Neural crest cell (in vitro differentiated cells): Measurements from ENCODE around the gene GRIN2A. TPM values are rescaled to one million over a fixed set of nuclear protein-coding genes. Genes with fewer than 3 reads are reported as not detected.

Experiments
- DNase-seq: peaks from one replicate; pipeline ENCODE4 v3.0.0; 2021; ENCODE audit warnings: low read depth, mixed read lengths, low spot score
- H3K27ac Mint-ChIP-seq: one replicate; pipeline ENCODE4 v1.8.0; 2021; ENCODE audit warnings: mild to moderate bottlenecking, mixed read lengths; ENCODE audit not compliant: unreplicated experiment
- H3K27me3 Mint-ChIP-seq: 2 replicates; pipeline ENCODE4 v1.8.0; 2021; ENCODE audit warnings: low read depth, mild to moderate bottlenecking, mixed read lengths
- H3K36me3 Mint-ChIP-seq: 2 replicates; pipeline ENCODE4 v1.8.0; 2021; ENCODE audit warnings: low read depth, mild to moderate bottlenecking, mixed read lengths
- H3K4me1 Mint-ChIP-seq: 2 replicates; pipeline ENCODE4 v1.8.0; 2021; ENCODE audit warnings: mixed read lengths
- H3K4me3 Mint-ChIP-seq: one replicate; pipeline ENCODE4 v1.8.0; 2021; ENCODE audit warnings: mild to moderate bottlenecking, mixed read lengths
- H3K9me3 Mint-ChIP-seq: 2 replicates; pipeline ENCODE4 v1.8.0; 2021; ENCODE audit warnings: mixed read lengths
- CTCF ChIP-seq: fragments of 200-600 bp; sonication (generic); conservative IDR thresholded peaks from 2 replicates; pipeline ENCODE4 v1.5.0; 2021; ENCODE audit warnings: antibody characterized with exemption, mild to moderate bottlenecking
- total RNA-seq: library from RNA; stranded (reverse); gene quantifications from 2 replicates; pipeline ENCODE4 v1.2.1, GENCODE V29; 2021

Gene GRIN2A
- total RNA-seq, 1 donor from 2014 or later, result 0.09 TPM

DNA sequence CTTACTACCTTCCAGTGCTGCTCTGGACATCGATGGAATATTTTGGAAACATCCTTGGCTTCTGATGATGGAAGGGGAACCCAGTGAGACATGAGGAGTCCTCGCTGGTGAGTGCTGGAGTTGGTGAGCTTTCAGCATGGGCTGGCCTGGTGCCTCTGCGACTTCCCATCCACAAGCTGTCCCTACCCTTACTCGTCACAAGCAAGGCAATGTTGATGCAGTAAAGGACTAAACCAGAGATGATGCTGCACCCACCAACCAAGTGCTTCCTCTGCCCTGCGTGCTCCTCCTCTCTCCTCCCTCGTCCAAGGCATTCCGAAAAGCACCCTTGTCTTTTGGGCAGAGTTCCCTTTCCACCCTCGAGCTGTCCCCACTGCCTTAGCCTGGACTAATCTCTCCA is 154.7 kb downstream of the GRIN2A start:
- DNase-seq, result no peak
- TF ChIP-seq CTCF, result no peak
- Mint-ChIP-seq H3K9me3 (no peaks in the 10 kb centered on the region), H3K36me3 (no peaks in the 10 kb centered on the region), H3K4me1 (no peaks in the 10 kb centered on the region), H3K4me3 (no peak overlapping the region), H3K27ac (no peak overlapping the region), H3K27me3 (peaks cover 18% of the 10 kb centered on the region)

GRCh38 chr16:10026593-10026992 is 155.6 kb downstream of the GRIN2A start:
- no peak overlapping the region for H3K4me3 Mint-ChIP-seq
- no peaks in the 10 kb centered on the region for H3K9me3 Mint-ChIP-seq
- TF ChIP-seq CTCF, result no peak
- no peak for DNase-seq
- H3K4me1 Mint-ChIP-seq, result no peaks in the 10 kb centered on the region
- no peak overlapping the region for H3K27ac Mint-ChIP-seq
- H3K27me3 Mint-ChIP-seq, result peaks cover 14% of the 10 kb centered on the region
- no peaks in the 10 kb centered on the region for H3K36me3 Mint-ChIP-seq

DNA sequence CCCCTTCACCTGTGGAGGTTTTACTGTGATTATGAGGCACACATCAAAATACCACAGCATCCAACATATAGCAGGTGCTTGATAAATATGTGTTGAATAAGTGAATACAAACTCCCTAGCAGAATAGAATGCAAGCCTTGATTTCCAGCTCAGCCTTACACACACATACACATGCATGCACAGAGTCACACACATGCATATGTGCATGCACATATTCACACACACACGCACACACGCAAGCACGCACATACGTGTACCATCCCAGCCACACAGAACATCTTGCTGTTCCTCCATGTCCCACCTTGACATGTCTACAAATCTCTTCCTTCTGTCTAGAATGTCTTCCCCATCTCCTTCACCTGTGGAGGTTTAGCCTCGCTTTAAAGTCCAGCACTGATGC is 160.1 kb downstream of the GRIN2A start:
- Mint-ChIP-seq H3K4me3 (no peak overlapping the region), H3K27me3 (peaks cover 14% of the 10 kb centered on the region), H3K27ac (no peak overlapping the region), H3K36me3 (no peaks in the 10 kb centered on the region), H3K4me1 (no peaks in the 10 kb centered on the region), H3K9me3 (no peaks in the 10 kb centered on the region)
- TF ChIP-seq CTCF, result no peak
- DNase-seq, result no peak

DNA sequence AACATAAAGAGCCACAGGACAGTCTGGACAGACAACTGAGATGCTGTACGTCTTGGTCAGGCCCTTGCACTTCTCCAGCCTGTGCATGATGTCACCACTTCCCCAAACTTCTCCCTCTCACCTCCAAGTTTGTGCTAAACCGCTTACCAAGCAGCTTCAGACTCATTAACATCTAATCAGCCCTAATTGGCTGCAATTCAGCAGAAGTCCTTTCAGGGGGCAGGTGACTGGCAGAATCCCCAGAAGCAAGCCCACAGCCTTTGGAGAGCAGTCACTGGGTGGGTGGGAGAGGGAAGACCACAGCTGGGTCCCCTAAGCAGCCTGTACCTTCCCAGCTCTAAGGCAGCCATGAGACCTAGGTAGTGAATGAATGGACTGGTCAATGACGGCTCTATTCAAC is 161.4 kb downstream of the GRIN2A start:
- H3K4me3 Mint-ChIP-seq, result no peak overlapping the region
- no peaks in the 10 kb centered on the region for H3K9me3 Mint-ChIP-seq
- H3K4me1 Mint-ChIP-seq, result no peaks in the 10 kb centered on the region
- no peak for TF ChIP-seq CTCF
- H3K36me3 Mint-ChIP-seq, result no peaks in the 10 kb centered on the region
- peaks cover 14% of the 10 kb centered on the region for H3K27me3 Mint-ChIP-seq
- no peak for DNase-seq
- no peak overlapping the region for H3K27ac Mint-ChIP-seq

GRCh38 chr16:10016752-10017151 is 165.5 kb downstream of the GRIN2A start:
- H3K27ac Mint-ChIP-seq, result no peak overlapping the region
- no peak for DNase-seq
- no peaks in the 10 kb centered on the region for H3K36me3 Mint-ChIP-seq
- TF ChIP-seq CTCF, result no peak
- peaks cover 27% of the 10 kb centered on the region for H3K27me3 Mint-ChIP-seq
- H3K9me3 Mint-ChIP-seq, result no peaks in the 10 kb centered on the region
- H3K4me3 Mint-ChIP-seq, result no peak overlapping the region
- H3K4me1 Mint-ChIP-seq, result no peaks in the 10 kb centered on the region

- Mint-ChIP-seq H3K4me3 (no peak overlapping the region), H3K9me3 (no peaks in the 10 kb centered on the region), H3K27ac (no peak overlapping the region), H3K27me3 (peaks cover 31% of the 10 kb centered on the region), H3K36me3 (no peaks in the 10 kb centered on the region), H3K4me1 (no peaks in the 10 kb centered on the region)
- DNase-seq, result no peak
- no peak for TF ChIP-seq CTCF
Measured at GRCh38 chr16:10015397-10015796, 166.8 kb downstream of the GRIN2A start.
